Lung (tissue), 12 donors: ENCODE measurements around the gene TP73. TPM values are rescaled to one million over a fixed set of nuclear protein-coding genes. Genes with fewer than 3 reads are reported as not detected.

Experiments used
- ATAC-seq: fragments of 200-7000 bp; cut with Tn5 transposase; one replicate; pipeline ENCODE4 v1.9.1; 2020; ENCODE audit warnings: moderate number of reproducible peaks; ENCODE audit not compliant: insufficient read depth, low FRiP score
- DNase-seq, 3 donors: peaks; one replicate each; pipeline ENCODE4 v3.0.0-alpha.2; 2013 to 2017
- H3K27ac ChIP-seq, 2 donors: one replicate each; pipeline ENCODE4 v1.5.1; 2013; ENCODE audit warnings: mild to moderate bottlenecking in 2 of 2, moderate library complexity in 2 of 2, control low read depth in 1 of 2, inconsistent platforms in 1 of 2, low read depth in 1 of 2, low read length in 1 of 2
- H3K27me3 ChIP-seq, 3 donors: one replicate each; pipeline ENCODE4 v1.5.1; 2013; ENCODE audit warnings: low read length in 2 of 3; ENCODE audit not compliant: control insufficient read depth in 3 of 3, insufficient read depth in 3 of 3
- H3K36me3 ChIP-seq, 4 donors: one replicate each; pipeline ENCODE4 v1.5.1; 2013; ENCODE audit warnings: low read length in 4 of 4, mild to moderate bottlenecking in 1 of 4, moderate library complexity in 1 of 4; ENCODE audit not compliant: control insufficient read depth in 4 of 4, insufficient read depth in 4 of 4
- H3K4me1 ChIP-seq, 5 donors: one replicate each; pipeline ENCODE4 v1.5.1; 2013; ENCODE audit warnings: low read length in 5 of 5, mild to moderate bottlenecking in 2 of 5, moderate library complexity in 1 of 5; ENCODE audit not compliant: control insufficient read depth in 5 of 5, insufficient read depth in 5 of 5
- H3K4me3 ChIP-seq: one replicate; pipeline ENCODE4 v1.5.1; 2013; ENCODE audit warnings: mild to moderate bottlenecking, control low read depth, moderate library complexity
- H3K9ac ChIP-seq, 2 donors: one replicate each; pipeline ENCODE4 v1.5.1; 2013; ENCODE audit warnings: low read length in 2 of 2, control low read depth in 1 of 2; ENCODE audit not compliant: insufficient read depth in 1 of 2
- H3K9me3 ChIP-seq, 4 donors: one replicate each; pipeline ENCODE4 v1.5.1; 2013; ENCODE audit warnings: low read length in 3 of 4, mild to moderate bottlenecking in 1 of 4, moderate library complexity in 1 of 4; ENCODE audit not compliant: control insufficient read depth in 4 of 4, insufficient read depth in 3 of 4
- CTCF ChIP-seq: IDR thresholded peaks from 2 replicates; pipeline ENCODE4 v1.5.1; 2012; ENCODE audit warnings: mild to moderate bottlenecking; ENCODE audit errors: control extremely low read depth, extremely low read depth
- WGBS, 2 donors: extraction: QIAGEN DNeasy Blood & Tissue Kit; methylation state at CpG; one replicate each; pipeline ENCODE4 v1.1.7; 2013; 5-methylcytosine and 5-hydroxymethylcytosine counted together
- polyA plus RNA-seq, 2 donors: library from polyadenylated mRNA; stranded (reverse); fragments of 200-250 nt; gene quantifications; one replicate each; pipeline ENCODE4 v1.2.1, GENCODE V29; 2013
- total RNA-seq, 2 donors: library from RNA; depleted of rRNA in 1 of 2; stranded (reverse); fragments of >200 nt in 1 of 2; gene quantifications; one replicate each; pipeline ENCODE4 v1.2.1, GENCODE V29; 2014 to 2021
- donor health status: control.
- donor health status: control.
- donor health status: Bipolar disorder and iron deficiency.
- donor health status: healthy.
- donor health status: DM: yes; HTN: yes; CAD: no.

Gene TP73
- total and polyA plus RNA-seq, 4 donors: 1.7 to 12.3 (median 2.2) TPM

- ATAC-seq: no peak
- H3K36me3 ChIP-seq: no peaks in the 10 kb centered on the region
- no peak overlapping the region for H3K9ac ChIP-seq
- H3K27me3 ChIP-seq: peaks cover 0 to 24% (median 0%) of the 10 kb centered on the region in 3 donors
- WGBS, 2 donors: 87 to 88% methylated on average over 10 of the region's 10 CpGs
- no peak overlapping the region for H3K27ac ChIP-seq
- no peak overlapping the region for H3K4me3 ChIP-seq
- no peak for DNase-seq
- no peaks in the 10 kb centered on the region for H3K4me1 ChIP-seq
- TF ChIP-seq CTCF: no peak
- H3K9me3 ChIP-seq: no peaks in the 10 kb centered on the region
These were observed 48.3 kb downstream of the TP73 start for GRCh38 chr1:3700631-3701030.

- DNase-seq (no peak), ATAC-seq (no peak)
- Histone ChIP-seq H3K9me3 (no peaks in the 10 kb centered on the region), H3K36me3 (no peaks in the 10 kb centered on the region), H3K27ac (no peak overlapping the region), H3K9ac (no peak overlapping the region), H3K4me3 (no peak overlapping the region), H3K27me3 (peaks cover 0 to 24% (median 0%) of the 10 kb centered on the region in 3 donors), H3K4me1 (no peaks in the 10 kb centered on the region)
- no peak for TF ChIP-seq CTCF
- 67 to 84% methylated on average over 19 of the region's 19 CpGs for WGBS, 2 donors
These were observed 50.2 kb downstream of the TP73 start for GRCh38 chr1:3702528-3702927.

- Histone ChIP-seq H3K27ac (no peak overlapping the region), H3K36me3 (no peaks in the 10 kb centered on the region), H3K4me1 (no peaks in the 10 kb centered on the region), H3K9ac (no peak overlapping the region), H3K27me3 (peaks cover 3 to 17% (median 4%) of the 10 kb centered on the region in 3 donors), H3K9me3 (no peaks in the 10 kb centered on the region), H3K4me3 (no peak overlapping the region)
- WGBS, 2 donors: 70 to 72% methylated on average over 21 of the region's 21 CpGs
- DNase-seq: no peak
- ATAC-seq: no peak
- no peak for TF ChIP-seq CTCF
These were observed 50.8 kb downstream of the TP73 start for GRCh38 chr1:3702990-3703728.
